ENCODE measurements around the gene DNAAF5. TPM values are rescaled to one million over a fixed set of nuclear protein-coding genes. Genes with fewer than 3 reads are reported as not detected.

The DNAAF5 gene
- total and polyA plus RNA-seq, 12 donors, result 10.4 to 30.0 (median 24.7) TPM

GRCh38 chr7:761631-762030 lies 35.1 kb downstream of the DNAAF5 start:
- H3K4me1 ChIP-seq, result no peaks in the 10 kb centered on the region
- ATAC-seq (no peak), DNase-seq (no peak)
- H3K27me3 ChIP-seq, result no peaks in the 10 kb centered on the region
- WGBS, 2 donors, result 95 to 96% methylated on average over 11 of the region's 11 CpGs
- peaks cover 5 to 100% (median 53%) of the 10 kb centered on the region in 9 donors for H3K36me3 ChIP-seq
- no peaks in the 10 kb centered on the region for H3K9me3 ChIP-seq
- intact Hi-C loops (cut with DNase I), result no loop called here
- no peak for TF ChIP-seq CTCF (IDR thresholded peaks at IDR 0.05)
- no peak overlapping the region for H3K27ac ChIP-seq
- no peak overlapping the region for H3K4me3 ChIP-seq

DNA sequence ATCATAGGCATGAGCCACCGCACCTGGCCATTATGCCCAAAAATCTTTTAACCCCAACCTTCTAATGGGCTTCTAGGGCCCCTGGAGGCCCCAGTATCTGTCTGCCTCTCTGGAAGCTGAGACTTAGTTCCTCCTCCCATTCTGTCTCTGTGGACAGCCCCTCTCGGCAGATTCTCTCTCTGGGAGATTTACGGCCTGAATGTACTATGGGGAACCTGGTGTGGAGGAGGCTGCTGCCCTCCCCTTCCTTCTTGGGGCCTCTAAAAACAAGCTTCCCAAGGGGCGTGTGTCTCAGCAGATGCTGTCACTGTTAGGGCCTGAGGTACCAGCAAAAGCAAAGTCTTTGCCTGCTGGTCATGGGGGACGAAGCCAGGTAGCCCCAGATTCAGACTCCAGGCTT lies 36.4 kb downstream of the DNAAF5 start:
- 90 to 91% methylated on average over 5 of the region's 5 CpGs for WGBS, 2 donors
- H3K36me3 ChIP-seq, result peaks cover 0 to 96% (median 41%) of the 10 kb centered on the region in 9 donors

GRCh38 chr7:763762-764161 lies 37.3 kb downstream of the DNAAF5 start:
- no peak for TF ChIP-seq CTCF (IDR thresholded peaks at IDR 0.05)
- intact Hi-C loops (cut with DNase I), result no loop called here
- H3K27me3 ChIP-seq, result no peaks in the 10 kb centered on the region
- no peak overlapping the region for H3K27ac ChIP-seq
- peaks cover 0 to 5% (median under 1%) of the 10 kb centered on the region in 9 donors for H3K4me1 ChIP-seq
- WGBS, 2 donors, result 96 to 97% methylated on average over 19 of the region's 19 CpGs
- H3K36me3 ChIP-seq, result peaks cover 0 to 88% (median 35%) of the 10 kb centered on the region in 9 donors
- H3K4me3 ChIP-seq, result no peak overlapping the region
- DNase-seq (no peak), ATAC-seq (no peak)
- no peaks in the 10 kb centered on the region for H3K9me3 ChIP-seq

More for the DNA sequence above, 36.4 kb downstream of the DNAAF5 start:
- no peak overlapping the region for H3K27ac ChIP-seq
- intact Hi-C loops (cut with DNase I), result no loop called here
- DNase-seq, result no peak
- H3K9me3 ChIP-seq, result no peaks in the 10 kb centered on the region
- TF ChIP-seq CTCF (IDR thresholded peaks at IDR 0.05), result no peak
- H3K4me3 ChIP-seq, result no peak overlapping the region
- no peaks in the 10 kb centered on the region for H3K27me3 ChIP-seq
- ATAC-seq, result no peak
- no peaks in the 10 kb centered on the region for H3K4me1 ChIP-seq

DNA sequence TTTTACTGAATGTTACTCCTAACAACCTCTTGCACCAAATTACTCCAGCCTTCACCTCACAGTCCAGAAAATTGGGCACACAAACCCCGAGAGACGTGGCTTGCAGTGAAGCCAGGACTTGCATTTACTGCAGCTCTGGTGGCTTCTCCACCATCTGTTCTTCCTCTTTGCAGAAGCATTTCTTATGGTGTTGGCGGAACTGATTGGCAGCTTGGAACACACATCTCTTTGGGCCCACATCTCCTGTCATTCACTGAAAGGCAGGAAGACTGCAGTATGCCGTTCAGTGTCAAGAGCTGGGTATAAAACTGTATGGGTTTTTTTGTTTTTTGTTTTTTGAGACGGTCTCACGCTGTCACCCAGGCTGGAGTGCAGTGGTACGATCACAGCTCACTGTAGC lies 38.9 kb downstream of the DNAAF5 start:
- peaks cover 0 to 71% (median 35%) of the 10 kb centered on the region in 9 donors for H3K36me3 ChIP-seq
- 97 to 98% methylated on average over 7 of the region's 7 CpGs for WGBS, 2 donors

More for the DNA sequence above, 38.9 kb downstream of the DNAAF5 start:
- TF ChIP-seq CTCF (IDR thresholded peaks at IDR 0.05), result no peak
- no peaks in the 10 kb centered on the region for H3K27me3 ChIP-seq
- intact Hi-C loops (cut with DNase I), result no loop called here
- no peaks in the 10 kb centered on the region for H3K9me3 ChIP-seq
- peaks cover under 1 to 19% (median 10%) of the 10 kb centered on the region in 9 donors for H3K4me1 ChIP-seq
- ATAC-seq, result no peak
- no peak overlapping the region for H3K4me3 ChIP-seq
- no peak overlapping the region for H3K27ac ChIP-seq
- DNase-seq, result no peak

All from heart right ventricle (tissue), 16 donors.